IPS-15b (cell line): ENCODE data around the gene ST6GALNAC3.

Experiments used
- H3K27me3 ChIP-seq: one replicate; pipeline ENCODE4 v1.6.1; 2013; ENCODE audit warnings: low read length; ENCODE audit not compliant: control insufficient read depth, insufficient read depth
- H3K36me3 ChIP-seq: one replicate; pipeline ENCODE4 v1.6.1; 2013; ENCODE audit warnings: low read length; ENCODE audit not compliant: control insufficient read depth, insufficient read depth
- H3K4me1 ChIP-seq: one replicate; pipeline ENCODE4 v1.6.1; 2013; ENCODE audit warnings: mild to moderate bottlenecking, low read length; ENCODE audit not compliant: control insufficient read depth, insufficient read depth
- H3K4me3 ChIP-seq: one replicate; pipeline ENCODE4 v1.5.1; 2013; ENCODE audit warnings: low read depth, low read length
- H3K9ac ChIP-seq: one replicate; pipeline ENCODE4 v1.6.1; 2013; ENCODE audit warnings: low read depth, mild to moderate bottlenecking, low read length
- H3K9me3 ChIP-seq: one replicate; pipeline ENCODE4 v1.6.1; 2013; ENCODE audit warnings: mild to moderate bottlenecking, low read length; ENCODE audit not compliant: control insufficient read depth, insufficient read depth

The ST6GALNAC3 gene

GRCh38 chr1:76133977-76134376, 59.4 kb downstream of the ST6GALNAC3 start:
- Histone ChIP-seq H3K27me3 (no peaks in the 10 kb centered on the region), H3K9ac (no peak overlapping the region), H3K4me3 (no peak overlapping the region), H3K9me3 (no peaks in the 10 kb centered on the region), H3K36me3 (no peaks in the 10 kb centered on the region), H3K4me1 (no peaks in the 10 kb centered on the region)

- no peak overlapping the region for H3K9ac ChIP-seq
- H3K9me3 ChIP-seq, result no peaks in the 10 kb centered on the region
- H3K27me3 ChIP-seq, result no peaks in the 10 kb centered on the region
- no peaks in the 10 kb centered on the region for H3K36me3 ChIP-seq
- H3K4me3 ChIP-seq, result no peak overlapping the region
- H3K4me1 ChIP-seq, result no peaks in the 10 kb centered on the region
Measured at GRCh38 chr1:76135835-76136234, 61.3 kb downstream of the ST6GALNAC3 start.

DNA sequence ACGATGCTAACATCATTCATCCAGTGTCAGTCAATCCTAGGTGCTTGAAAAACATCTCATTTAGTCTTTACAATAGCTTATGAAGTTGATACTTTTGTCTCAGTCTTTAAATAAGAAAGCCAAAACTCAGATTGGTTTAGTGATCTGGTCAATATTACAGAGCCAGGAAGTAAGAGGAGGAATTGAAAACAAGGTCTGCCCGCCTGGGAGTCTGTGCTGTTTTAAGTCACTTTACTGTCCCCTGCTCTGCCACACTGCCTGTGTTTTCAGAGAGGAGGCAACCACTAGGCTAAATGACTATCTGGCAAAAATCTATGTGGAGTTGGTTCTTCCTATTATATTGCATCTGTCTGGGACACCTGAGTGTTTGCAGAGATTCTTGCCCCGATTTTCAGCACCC, 62.3 kb downstream of the ST6GALNAC3 start:
- H3K9ac ChIP-seq, result no peak overlapping the region

GRCh38 chr1:76137746-76138145, 63.2 kb downstream of the ST6GALNAC3 start:
- H3K4me3 ChIP-seq, result no peak overlapping the region
- H3K27me3 ChIP-seq, result no peaks in the 10 kb centered on the region
- H3K9ac ChIP-seq, result no peak overlapping the region
- no peaks in the 10 kb centered on the region for H3K4me1 ChIP-seq
- no peaks in the 10 kb centered on the region for H3K36me3 ChIP-seq
- H3K9me3 ChIP-seq, result no peaks in the 10 kb centered on the region

More for the DNA sequence above, 62.3 kb downstream of the ST6GALNAC3 start:
- Histone ChIP-seq H3K9me3 (no peaks in the 10 kb centered on the region), H3K36me3 (no peaks in the 10 kb centered on the region), H3K4me3 (no peak overlapping the region), H3K4me1 (no peaks in the 10 kb centered on the region), H3K27me3 (no peaks in the 10 kb centered on the region)

DNA sequence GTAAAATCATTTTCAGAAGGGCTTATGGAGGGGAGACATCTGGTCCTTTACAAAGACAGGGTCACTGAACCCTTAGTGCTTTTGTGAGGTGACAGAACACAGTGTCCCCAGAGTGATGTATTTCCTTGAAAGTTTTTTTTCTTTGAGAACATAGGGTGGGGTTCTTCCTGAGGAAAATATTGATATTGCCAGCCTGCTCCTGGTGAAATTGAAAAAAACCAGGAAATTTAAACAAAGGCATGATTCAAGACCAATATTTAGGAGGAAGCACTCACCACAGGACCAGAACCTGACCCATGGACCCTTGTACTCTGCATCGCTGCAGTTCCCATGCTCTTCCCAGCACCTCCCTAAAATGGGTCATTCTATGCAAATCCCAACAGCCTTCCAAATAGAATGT, 63.7 kb downstream of the ST6GALNAC3 start:
- Histone ChIP-seq H3K4me1 (no peaks in the 10 kb centered on the region), H3K36me3 (no peaks in the 10 kb centered on the region), H3K27me3 (no peaks in the 10 kb centered on the region), H3K9ac (no peak overlapping the region), H3K4me3 (no peak overlapping the region), H3K9me3 (no peaks in the 10 kb centered on the region)

DNA sequence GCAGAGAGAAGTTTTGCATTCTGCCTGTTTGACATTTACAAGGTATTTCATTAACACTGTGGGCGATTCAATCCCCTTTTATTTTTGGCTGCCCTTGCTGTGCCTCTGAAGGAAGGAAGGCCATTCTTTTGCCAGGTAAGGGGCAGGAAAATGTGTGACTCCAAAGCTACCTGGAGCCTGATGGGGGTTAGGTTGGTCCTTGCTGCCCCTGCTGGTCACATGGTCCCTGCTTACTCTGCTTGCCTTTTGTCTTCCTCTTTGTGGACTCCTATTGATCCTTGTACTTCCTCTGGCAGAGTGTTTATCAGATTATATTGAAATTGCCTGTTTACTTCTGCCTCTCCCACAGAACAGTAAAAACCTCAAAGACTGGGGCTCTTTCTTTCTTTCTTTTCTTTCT, 65.7 kb downstream of the ST6GALNAC3 start:
- no peaks in the 10 kb centered on the region for H3K9me3 ChIP-seq
- H3K9ac ChIP-seq, result no peak overlapping the region
- no peak overlapping the region for H3K4me3 ChIP-seq
- no peaks in the 10 kb centered on the region for H3K4me1 ChIP-seq
- H3K27me3 ChIP-seq, result no peaks in the 10 kb centered on the region
- no peaks in the 10 kb centered on the region for H3K36me3 ChIP-seq

DNA sequence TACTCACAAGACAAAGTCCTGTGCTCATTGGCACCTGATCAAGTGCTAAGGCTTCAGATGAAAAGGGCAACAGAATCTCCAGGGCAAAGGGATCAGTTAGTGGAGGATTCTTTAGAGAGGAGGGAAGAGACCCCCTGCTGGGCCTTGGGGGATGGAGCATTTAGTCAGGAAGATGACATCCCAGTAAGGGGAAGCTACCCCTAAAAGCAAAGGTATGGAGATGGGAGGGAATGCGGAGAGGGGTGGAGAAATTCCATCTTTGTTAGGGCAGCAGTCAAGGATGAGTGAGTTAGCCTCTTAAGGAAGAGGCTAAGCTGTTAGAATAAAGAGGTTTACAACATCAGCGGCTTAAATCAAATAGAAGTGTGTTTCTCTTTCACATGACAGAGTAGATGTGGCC, 67.4 kb downstream of the ST6GALNAC3 start:
- Histone ChIP-seq H3K4me1 (no peaks in the 10 kb centered on the region), H3K36me3 (no peaks in the 10 kb centered on the region), H3K9ac (no peak overlapping the region), H3K27me3 (no peaks in the 10 kb centered on the region), H3K9me3 (no peaks in the 10 kb centered on the region), H3K4me3 (no peak overlapping the region)

- Histone ChIP-seq H3K9ac (no peak overlapping the region), H3K9me3 (no peaks in the 10 kb centered on the region), H3K36me3 (no peaks in the 10 kb centered on the region), H3K4me1 (no peaks in the 10 kb centered on the region), H3K27me3 (no peaks in the 10 kb centered on the region), H3K4me3 (no peak overlapping the region)
Measured at GRCh38 chr1:76142771-76143540, 68.4 kb downstream of the ST6GALNAC3 start.

DNA sequence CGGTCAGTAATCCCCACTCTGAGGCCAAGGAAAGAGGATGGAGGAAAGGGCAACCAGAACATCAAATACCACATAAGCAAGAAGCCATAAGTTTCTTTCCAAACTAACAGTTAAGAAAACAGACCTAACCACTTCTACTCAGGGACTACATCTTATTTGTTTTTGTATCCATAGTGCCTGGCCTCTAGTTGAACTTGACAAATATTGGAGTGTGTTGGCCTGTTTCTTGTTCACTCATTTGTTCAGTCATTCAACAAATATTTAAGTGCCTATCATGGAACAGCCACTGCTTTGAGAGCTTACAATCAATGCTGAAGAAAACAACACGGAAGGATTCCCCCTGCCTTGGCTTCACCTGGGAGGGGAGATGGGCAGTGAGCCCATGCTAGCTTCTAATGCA, 69.7 kb downstream of the ST6GALNAC3 start:
- Histone ChIP-seq H3K36me3 (no peaks in the 10 kb centered on the region), H3K9me3 (no peaks in the 10 kb centered on the region), H3K9ac (no peak overlapping the region), H3K4me3 (no peak overlapping the region), H3K27me3 (no peaks in the 10 kb centered on the region), H3K4me1 (no peaks in the 10 kb centered on the region)

DNA sequence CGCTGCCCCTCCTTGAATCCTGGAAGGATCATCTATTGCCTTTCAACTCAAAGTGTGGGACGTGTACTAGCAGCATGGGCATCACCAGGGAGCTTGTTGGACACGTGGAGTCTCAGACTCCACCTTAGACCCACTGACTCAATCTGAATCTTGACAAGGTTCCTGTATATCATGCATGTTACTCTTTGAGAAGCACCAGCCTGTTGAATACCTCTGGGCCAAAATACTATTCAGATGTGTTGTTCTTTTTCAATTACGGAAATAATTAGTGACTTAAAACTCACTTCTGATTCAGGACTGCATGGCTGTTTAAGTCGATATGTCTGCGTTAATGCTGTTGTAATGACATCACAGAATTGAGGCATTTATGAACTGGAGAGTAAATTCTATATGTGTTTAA, 70.8 kb downstream of the ST6GALNAC3 start:
- no peaks in the 10 kb centered on the region for H3K36me3 ChIP-seq
- H3K27me3 ChIP-seq, result no peaks in the 10 kb centered on the region
- H3K4me3 ChIP-seq, result no peak overlapping the region
- H3K4me1 ChIP-seq, result no peaks in the 10 kb centered on the region
- H3K9me3 ChIP-seq, result no peaks in the 10 kb centered on the region
- H3K9ac ChIP-seq, result no peak overlapping the region

GRCh38 chr1:76146184-76146583, 71.6 kb downstream of the ST6GALNAC3 start:
- Histone ChIP-seq H3K4me1 (no peaks in the 10 kb centered on the region), H3K4me3 (no peak overlapping the region), H3K9ac (no peak overlapping the region), H3K9me3 (no peaks in the 10 kb centered on the region), H3K36me3 (no peaks in the 10 kb centered on the region), H3K27me3 (no peaks in the 10 kb centered on the region)

GRCh38 chr1:76147917-76148316, 73.4 kb downstream of the ST6GALNAC3 start:
- Histone ChIP-seq H3K4me3 (no peak overlapping the region), H3K9me3 (no peaks in the 10 kb centered on the region), H3K4me1 (no peaks in the 10 kb centered on the region), H3K9ac (no peak overlapping the region), H3K27me3 (no peaks in the 10 kb centered on the region), H3K36me3 (no peaks in the 10 kb centered on the region)
